Fibroblast of pulmonary artery (primary cell): ENCODE data around the gene COTL1.

ENCODE experiments used
- DNase-seq: peaks from one replicate; pipeline ENCODE4 v3.0.0-alpha.2; 2010; ENCODE audit warnings: low read depth
- H3K4me3 ChIP-seq: replicated peaks from 2 replicates; pipeline ENCODE4 v1.5.1; 2011; ENCODE audit warnings: low read depth, mild to moderate bottlenecking, control low read depth, low read length, moderate library complexity
- TF ChIP-seq, protein P1 (sequence below): IDR thresholded peaks from 2 replicates; pipeline ENCODE4 v1.5.1; 2011; ENCODE audit warnings: mild to moderate bottlenecking, control low read depth, low read length, inconsistent platforms; ENCODE audit errors: missing control alignments

The COTL1 gene

DNA sequence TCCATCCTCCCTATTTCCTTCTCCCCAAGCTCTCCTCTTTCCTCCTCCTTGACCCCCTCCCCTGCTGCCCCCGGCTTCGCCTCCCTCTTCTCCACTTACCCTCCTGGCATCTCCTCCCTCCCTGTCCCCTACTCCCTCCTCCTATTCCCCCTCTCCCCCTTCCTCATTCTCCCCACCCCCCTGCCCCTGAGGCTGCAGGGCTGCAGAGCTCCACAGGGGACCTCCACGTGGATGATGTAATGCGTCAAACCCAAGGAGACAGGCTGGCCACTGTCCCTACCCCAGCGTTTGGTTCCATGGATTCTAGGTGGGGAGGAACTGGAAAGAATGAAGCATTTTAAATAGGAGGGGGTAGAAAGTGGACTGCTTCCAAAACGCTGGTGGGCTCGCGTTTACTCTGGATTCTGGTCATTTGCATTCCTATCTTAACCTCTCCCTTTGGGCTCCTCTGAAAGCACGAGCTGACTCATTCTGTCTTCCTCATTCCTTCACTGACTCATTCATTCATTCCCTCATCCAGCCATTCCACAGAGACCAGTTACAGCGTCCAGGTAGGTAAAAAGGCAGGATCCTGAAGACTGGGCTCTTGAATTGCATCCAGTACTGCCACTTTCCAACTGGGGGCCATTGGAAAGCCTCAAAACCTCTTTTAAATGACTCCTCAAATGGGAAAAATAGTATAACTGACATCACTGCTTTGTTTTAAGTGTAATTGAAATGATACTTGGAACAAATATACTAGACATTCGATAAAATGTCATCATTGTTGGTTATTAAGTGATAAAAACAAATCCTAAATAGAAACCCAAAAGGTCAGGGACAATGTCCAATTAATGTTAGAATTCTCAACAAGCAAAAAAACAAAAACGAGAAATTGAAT lies 943 bp upstream of the COTL1 start:
- H3K4me3 ChIP-seq = peak overlapping the region; percentile 34
- TF ChIP-seq, protein P1, sequence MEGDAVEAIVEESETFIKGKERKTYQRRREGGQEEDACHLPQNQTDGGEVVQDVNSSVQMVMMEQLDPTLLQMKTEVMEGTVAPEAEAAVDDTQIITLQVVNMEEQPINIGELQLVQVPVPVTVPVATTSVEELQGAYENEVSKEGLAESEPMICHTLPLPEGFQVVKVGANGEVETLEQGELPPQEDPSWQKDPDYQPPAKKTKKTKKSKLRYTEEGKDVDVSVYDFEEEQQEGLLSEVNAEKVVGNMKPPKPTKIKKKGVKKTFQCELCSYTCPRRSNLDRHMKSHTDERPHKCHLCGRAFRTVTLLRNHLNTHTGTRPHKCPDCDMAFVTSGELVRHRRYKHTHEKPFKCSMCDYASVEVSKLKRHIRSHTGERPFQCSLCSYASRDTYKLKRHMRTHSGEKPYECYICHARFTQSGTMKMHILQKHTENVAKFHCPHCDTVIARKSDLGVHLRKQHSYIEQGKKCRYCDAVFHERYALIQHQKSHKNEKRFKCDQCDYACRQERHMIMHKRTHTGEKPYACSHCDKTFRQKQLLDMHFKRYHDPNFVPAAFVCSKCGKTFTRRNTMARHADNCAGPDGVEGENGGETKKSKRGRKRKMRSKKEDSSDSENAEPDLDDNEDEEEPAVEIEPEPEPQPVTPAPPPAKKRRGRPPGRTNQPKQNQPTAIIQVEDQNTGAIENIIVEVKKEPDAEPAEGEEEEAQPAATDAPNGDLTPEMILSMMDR = no peak
- DNase-seq = peak; percentile 92

DNA sequence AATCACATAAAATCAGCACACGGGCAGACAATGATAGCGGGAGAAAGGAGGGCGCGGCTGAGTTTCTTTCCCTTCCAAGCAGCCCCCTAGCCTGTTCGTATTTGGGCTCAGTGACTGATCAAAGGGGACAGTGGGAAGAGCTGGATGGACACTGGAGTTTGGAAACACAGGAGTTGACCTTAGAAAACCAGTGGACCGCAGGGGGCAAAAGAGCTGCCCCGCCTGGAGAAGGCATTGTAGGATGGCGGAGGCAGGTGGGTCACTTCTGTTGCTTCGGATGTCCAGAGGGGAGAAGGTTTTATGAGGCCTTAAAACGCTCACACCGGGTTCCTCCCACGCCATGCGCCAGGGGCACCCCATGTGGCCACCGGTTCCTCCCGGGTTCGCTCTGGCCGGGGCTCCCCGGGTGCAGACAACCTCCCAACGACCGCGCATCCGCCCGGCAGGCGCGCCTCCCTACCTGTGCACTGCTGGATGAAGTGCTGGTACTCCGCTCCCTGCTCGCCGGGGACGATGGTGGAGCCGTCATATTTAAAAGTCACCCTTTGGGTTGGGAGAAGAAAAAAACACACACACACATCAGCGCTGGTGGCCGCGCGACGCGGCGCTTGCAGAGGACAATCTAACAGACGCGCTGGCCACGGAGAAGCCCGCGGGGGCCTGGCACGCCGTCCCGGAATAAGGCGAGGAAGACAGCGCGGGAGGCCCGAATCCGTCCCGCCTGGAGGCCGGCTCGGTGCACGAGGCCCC lies 662 bp downstream of the COTL1 start:
- TF ChIP-seq, protein P1 = no peak
- H3K4me3 ChIP-seq = peak overlapping the region; percentile 75
- no peak for DNase-seq

DNA sequence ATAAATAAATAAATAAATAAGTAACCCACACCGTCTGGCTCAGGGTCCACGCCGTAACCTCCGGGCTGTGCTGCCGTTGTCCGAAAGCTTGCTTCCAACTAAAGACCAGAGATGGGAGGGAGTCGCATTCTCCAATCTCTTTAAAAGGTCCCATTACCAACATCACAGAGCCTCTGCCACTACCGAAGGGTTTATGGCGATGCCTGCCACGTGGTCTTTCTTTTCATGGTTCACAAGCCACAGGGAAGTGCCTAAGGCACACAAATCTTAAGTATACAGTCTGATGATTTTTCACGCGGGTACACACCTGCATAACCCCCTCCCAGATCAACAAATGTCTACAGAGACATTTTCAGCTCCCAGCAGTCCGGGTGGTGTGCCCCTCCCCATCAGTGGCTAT lies 1.4 kb downstream of the COTL1 start:
- DNase-seq = no peak
- H3K4me3 ChIP-seq = peak overlapping the region; percentile 75
- TF ChIP-seq, protein P1 = no peak

DNA sequence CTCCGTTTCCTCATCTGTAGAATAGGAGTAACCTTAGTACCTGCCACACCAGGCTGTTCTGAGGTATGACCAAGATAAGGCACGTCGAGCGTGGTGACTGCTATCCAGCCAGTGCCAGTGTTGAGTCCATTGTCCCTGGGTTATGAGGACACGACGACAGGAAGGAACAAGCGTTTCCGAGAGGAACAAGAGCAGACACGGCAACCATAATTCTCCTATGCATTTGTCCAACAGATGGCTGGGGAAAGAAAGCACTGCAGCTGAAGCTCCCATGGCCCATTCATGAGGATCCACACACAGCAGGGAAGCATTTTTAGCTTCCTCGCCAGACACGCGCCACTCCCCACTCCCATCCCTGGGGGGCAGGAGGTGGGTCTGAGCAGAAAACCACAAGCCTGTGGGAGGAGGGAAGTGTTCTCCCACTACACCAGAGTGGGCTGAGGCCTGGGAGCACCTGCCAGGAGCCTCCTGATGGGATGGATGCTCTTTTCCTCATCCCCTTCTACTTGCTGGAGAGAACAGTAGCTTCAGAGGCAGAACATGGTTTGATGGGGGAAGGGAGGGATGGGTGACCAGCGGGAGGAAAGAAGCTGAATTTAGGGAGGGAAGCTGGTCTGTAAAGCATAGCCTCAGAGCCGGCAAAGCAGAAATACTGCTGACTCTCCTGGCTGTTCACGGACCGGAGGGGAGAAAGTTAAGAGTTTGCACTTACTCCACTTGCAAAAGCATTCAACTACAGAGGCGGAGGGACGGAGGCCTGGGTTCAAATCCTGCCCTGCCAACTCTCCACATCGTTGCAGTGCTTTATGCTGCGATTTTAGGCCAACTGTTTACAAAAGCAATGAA lies 2.7 kb downstream of the COTL1 start:
- TF ChIP-seq, protein P1 = no peak
- DNase-seq = no peak
- H3K4me3 ChIP-seq = peak overlapping the region; percentile 75

DNA sequence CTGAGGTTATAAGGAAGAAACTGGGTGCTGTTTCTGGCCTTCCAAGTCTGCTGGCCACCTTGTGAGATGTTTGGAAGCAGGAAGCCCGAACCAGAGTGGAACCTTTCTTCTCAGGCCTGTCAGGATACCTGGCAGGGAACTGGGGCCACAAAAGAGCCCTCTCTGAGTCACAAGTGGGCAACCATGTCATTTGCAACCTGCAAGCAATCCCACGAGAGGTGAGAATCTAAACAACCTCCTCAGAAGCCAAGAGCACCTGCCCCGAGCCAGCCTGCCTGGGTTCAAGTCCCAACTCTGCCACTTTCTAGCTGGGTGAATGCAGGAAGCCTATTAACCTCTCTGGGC lies 3.3 kb downstream of the COTL1 start:
- no peak for DNase-seq
- H3K4me3 ChIP-seq = no peak overlapping the region
- TF ChIP-seq, protein P1 = no peak

DNA sequence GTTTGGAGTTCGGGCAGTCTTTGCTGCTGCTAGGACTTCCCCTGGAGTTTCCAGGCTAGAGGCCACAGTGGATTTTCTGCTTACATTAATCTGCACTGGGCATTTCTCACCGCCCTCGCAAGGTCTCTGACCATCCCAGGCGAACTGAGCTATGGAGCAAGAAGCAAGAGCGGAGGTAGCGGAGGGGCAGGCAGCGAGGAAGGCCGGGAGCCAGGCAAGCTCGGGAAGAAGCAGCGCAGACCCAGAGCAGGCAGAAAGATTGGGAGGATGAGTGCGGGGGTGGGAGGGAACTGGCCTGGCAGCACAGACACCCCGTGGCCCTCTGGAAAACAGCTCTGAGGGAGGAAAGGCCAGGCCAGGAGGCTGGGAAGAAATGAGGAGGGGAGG lies 3.8 kb downstream of the COTL1 start:
- H3K4me3 ChIP-seq = no peak overlapping the region
- DNase-seq = peak; percentile 28
- TF ChIP-seq, protein P1 = no peak
